NT2/D1 (cell line): ENCODE measurements around the gene DDX53.

Source experiments
- DNase-seq: peaks from one replicate; pipeline ENCODE4 v3.0.0-alpha.2; 2011; ENCODE audit warnings: low read depth, low spot score
- H3K27me3 ChIP-seq: 2 replicates; pipeline ENCODE4 v1.6.0; 2011; ENCODE audit warnings: mild to moderate bottlenecking; ENCODE audit not compliant: insufficient read length, insufficient read depth
- H3K36me3 ChIP-seq: 2 replicates; pipeline ENCODE4 v1.6.1; 2011; ENCODE audit warnings: mild to moderate bottlenecking, low read length, mixed read lengths; ENCODE audit not compliant: insufficient read depth, insufficient read length
- H3K4me1 ChIP-seq: 2 replicates; pipeline ENCODE4 v1.5.1; 2011; ENCODE audit not compliant: insufficient read depth, insufficient read length
- H3K4me3 ChIP-seq: 2 replicates; pipeline ENCODE4 v1.5.1; 2011; ENCODE audit warnings: low read depth; ENCODE audit not compliant: insufficient read length
- H3K9ac ChIP-seq: 2 replicates; pipeline ENCODE4 v1.6.0; 2011; ENCODE audit warnings: low read depth; ENCODE audit not compliant: insufficient read length
- H3K9me3 ChIP-seq: 2 replicates; pipeline ENCODE4 v1.5.1; 2011; ENCODE audit warnings: mild to moderate bottlenecking, low read length; ENCODE audit not compliant: insufficient read depth
- SUZ12 ChIP-seq: IDR thresholded peaks from 2 replicates; pipeline ENCODE4 v1.6.1; 2011; ENCODE audit not compliant: insufficient read length, insufficient read depth; ENCODE audit errors: extremely low read depth
- YY1 ChIP-seq: IDR thresholded peaks from 2 replicates; pipeline ENCODE4 v1.6.1; 2011; ENCODE audit not compliant: insufficient read length, insufficient read depth
- ZNF274 ChIP-seq: IDR thresholded peaks from 2 replicates; pipeline ENCODE4 v1.6.1; 2011; ENCODE audit warnings: mild to moderate bottlenecking, low read depth, low read length

The DDX53 gene

DNA sequence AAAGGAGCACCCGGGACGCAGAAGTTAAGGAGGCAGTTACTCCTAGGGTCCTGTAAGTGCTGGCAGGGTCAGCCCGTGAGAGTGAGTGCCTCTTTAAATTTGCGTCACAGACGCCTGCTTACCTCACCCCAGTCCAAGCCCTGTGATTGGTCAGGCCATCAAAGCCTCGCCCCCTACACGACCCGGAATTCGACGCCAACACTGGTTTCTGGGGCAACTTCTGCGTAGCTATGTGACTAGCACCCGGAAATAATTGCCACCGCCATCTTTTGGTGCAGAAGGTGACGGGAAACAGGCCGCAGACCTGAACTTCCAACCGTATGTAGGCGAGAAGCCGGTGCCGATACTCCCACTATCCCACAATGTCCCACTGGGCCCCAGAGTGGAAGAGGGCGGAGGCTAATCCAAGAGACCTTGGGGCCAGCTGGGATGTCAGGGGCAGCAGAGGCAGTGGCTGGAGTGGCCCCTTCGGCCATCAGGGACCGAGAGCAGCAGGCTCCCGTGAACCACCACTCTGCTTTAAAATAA is at the start of gene DDX53:
Gene DDX53, plus strand, starts transcription at position 265 of the 528 bp plus-strand sequence. Its CDS starts 98 bp downstream, at position 363.
- no peak for DNase-seq
- Histone ChIP-seq H3K4me3 (no peak within 1 kb of the TSS), H3K27me3 (no peaks in the 10 kb centered on the region), H3K36me3 (no peaks in the 10 kb centered on the region), H3K4me1 (no peaks in the 10 kb centered on the region), H3K9ac (no peak within 1 kb of the TSS), H3K9me3 (no peaks in the 10 kb centered on the region)
- TF ChIP-seq SUZ12 (no peak), ZNF274 (no peak), YY1 (no peak)

- no peaks in the 10 kb centered on the region for H3K4me1 ChIP-seq
- H3K4me3 ChIP-seq = no peak overlapping the region
- H3K9me3 ChIP-seq = no peaks in the 10 kb centered on the region
- DNase-seq = no peak
- no peak overlapping the region for H3K9ac ChIP-seq
- no peaks in the 10 kb centered on the region for H3K27me3 ChIP-seq
- TF ChIP-seq SUZ12 (no peak), YY1 (no peak), ZNF274 (no peak)
- H3K36me3 ChIP-seq = no peaks in the 10 kb centered on the region
Measured at GRCh38 chrX:22950269-22951266, 49.2 kb upstream of the DDX53 start.

- no peaks in the 10 kb centered on the region for H3K4me1 ChIP-seq
- H3K4me3 ChIP-seq = no peak overlapping the region
- no peak overlapping the region for H3K9ac ChIP-seq
- no peaks in the 10 kb centered on the region for H3K36me3 ChIP-seq
- DNase-seq = peak; percentile 11
- H3K27me3 ChIP-seq = no peaks in the 10 kb centered on the region
- H3K9me3 ChIP-seq = no peaks in the 10 kb centered on the region
- TF ChIP-seq YY1 (no peak), SUZ12 (no peak), ZNF274 (no peak)
Measured at GRCh38 chrX:22952010-22952409, 47.8 kb upstream of the DDX53 start.

DNA sequence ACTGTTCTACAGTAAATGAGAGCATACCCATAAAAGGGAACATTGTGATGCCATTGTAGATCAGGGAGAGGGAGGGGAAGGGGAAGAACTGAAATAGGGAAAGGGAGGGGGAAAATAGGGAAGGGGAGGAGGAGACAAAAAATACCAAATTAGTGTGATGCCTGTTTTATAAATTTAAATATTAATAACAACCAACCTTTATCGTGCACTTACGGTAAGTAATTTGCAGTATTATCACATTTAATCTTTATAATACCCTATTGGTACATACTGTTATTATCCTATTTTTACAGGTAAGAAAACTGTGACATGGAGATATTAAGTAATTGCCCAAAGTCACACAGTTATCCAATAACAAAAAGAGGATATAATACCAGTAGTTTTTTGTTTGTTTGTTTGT is 41.5 kb upstream of the DDX53 start:
- TF ChIP-seq ZNF274 (no peak), YY1 (no peak), SUZ12 (no peak)
- Histone ChIP-seq H3K36me3 (no peaks in the 10 kb centered on the region), H3K27me3 (no peaks in the 10 kb centered on the region), H3K4me3 (no peak overlapping the region), H3K9ac (no peak overlapping the region), H3K4me1 (no peaks in the 10 kb centered on the region), H3K9me3 (no peaks in the 10 kb centered on the region)
- no peak for DNase-seq

DNA sequence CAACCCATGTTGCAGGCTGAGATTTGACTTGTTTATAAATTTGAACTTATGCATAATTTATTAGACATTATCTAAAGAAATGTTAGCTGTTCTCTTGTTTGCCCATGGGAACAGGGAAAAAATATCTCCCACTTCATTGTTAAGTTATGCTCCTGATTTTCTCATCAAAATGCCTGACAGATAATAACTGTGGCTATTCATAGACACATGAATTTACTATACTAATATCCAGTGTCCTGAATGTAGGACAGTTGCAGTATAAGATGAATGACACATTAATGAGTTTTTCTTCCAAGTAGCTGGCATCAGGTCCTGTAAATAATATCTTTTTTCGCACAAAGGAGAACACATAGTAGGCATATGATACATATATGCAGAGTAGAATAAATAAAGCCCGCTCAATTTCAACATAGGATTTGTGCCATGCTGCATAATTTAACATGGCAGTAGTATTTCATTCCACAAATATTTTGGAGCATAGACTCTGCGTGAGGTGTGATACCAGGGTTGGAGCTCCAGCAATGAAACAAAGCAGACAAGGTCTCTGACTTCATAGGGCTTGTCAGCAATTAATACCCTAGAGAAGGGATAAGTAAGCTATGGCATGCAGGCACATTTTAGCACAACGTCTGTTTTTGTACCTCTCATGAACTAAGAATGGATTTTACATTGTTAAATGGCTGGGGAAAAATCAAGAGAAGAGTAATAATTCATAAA is 40.4 kb upstream of the DDX53 start:
- Histone ChIP-seq H3K36me3 (no peaks in the 10 kb centered on the region), H3K4me1 (no peaks in the 10 kb centered on the region)
- TF ChIP-seq SUZ12 (no peak), ZNF274 (no peak), YY1 (no peak)

DNA sequence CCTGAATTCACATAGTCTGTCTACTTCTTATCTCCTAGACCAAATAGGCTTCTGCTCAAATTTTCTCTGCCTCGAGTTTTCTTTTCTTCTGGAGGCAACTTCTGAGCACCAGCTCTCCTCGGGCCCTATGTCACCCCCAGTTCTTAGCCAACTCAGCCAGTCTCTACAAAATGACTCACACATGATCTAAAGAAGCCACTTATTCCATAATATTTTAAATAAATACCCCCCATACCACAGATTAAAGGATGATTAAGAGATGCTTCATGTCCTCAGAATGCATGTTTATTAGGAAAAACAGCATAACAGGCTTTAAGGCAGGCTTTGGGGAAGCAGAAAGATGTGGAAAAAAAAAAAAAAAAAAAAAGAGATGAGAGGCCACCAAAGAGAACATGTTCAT is 36.6 kb upstream of the DDX53 start:
- no peaks in the 10 kb centered on the region for H3K9me3 ChIP-seq
- no peak overlapping the region for H3K4me3 ChIP-seq
- no peak for DNase-seq
- no peak overlapping the region for H3K9ac ChIP-seq
- no peaks in the 10 kb centered on the region for H3K4me1 ChIP-seq
- no peaks in the 10 kb centered on the region for H3K36me3 ChIP-seq
- H3K27me3 ChIP-seq = no peaks in the 10 kb centered on the region
- TF ChIP-seq ZNF274 (no peak), YY1 (no peak), SUZ12 (no peak)

More for the DNA sequence above, 40.4 kb upstream of the DDX53 start:
- H3K27me3 ChIP-seq = no peaks in the 10 kb centered on the region
- no peak for DNase-seq
- no peaks in the 10 kb centered on the region for H3K9me3 ChIP-seq
- H3K9ac ChIP-seq = no peak overlapping the region
- no peak overlapping the region for H3K4me3 ChIP-seq

DNA sequence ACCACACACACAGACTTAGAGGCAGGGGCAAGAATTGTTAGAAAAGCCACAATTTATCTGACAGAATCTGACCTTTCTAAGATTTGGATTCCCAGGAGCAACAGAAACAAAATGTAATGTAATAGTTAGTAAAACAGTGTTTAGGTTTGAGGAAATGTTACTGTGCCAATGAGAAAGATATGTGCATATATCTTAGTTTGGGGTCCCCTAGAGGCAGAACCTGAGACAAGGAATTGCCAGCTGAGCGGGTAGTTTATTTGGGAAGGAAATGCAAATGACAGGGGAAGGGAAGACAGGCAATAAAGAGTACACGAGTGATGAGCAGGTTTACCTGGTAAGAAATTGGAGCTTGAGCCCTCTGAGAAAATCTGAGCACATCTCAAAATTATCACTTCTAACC is 31.3 kb upstream of the DDX53 start:
- TF ChIP-seq YY1 (no peak), ZNF274 (no peak), SUZ12 (no peak)
- Histone ChIP-seq H3K9me3 (no peaks in the 10 kb centered on the region), H3K27me3 (no peaks in the 10 kb centered on the region), H3K4me1 (no peaks in the 10 kb centered on the region), H3K4me3 (no peak overlapping the region), H3K36me3 (no peaks in the 10 kb centered on the region), H3K9ac (no peak overlapping the region)
- no peak for DNase-seq
